GM23338 (cell line): ENCODE data around the gene MPRIP.

ENCODE experiments used
- EZH2 ChIP-seq: fragments of 200-600 bp; sonication (generic); IDR thresholded peaks from one replicate; pipeline ENCODE4 v1.8.0; 2017; ENCODE audit warnings: antibody characterized with exemption, mild to moderate bottlenecking, low read depth; ENCODE audit not compliant: unreplicated experiment
- EZH2phosphoT487 ChIP-seq: fragments of 200-600 bp; sonication (generic); IDR thresholded peaks from one replicate; pipeline ENCODE4 v1.8.1; 2018; ENCODE audit warnings: antibody characterized with exemption; ENCODE audit not compliant: unreplicated experiment
- POLR2AphosphoS5 ChIP-seq: IDR thresholded peaks from 2 replicates; pipeline ENCODE4 v1.6.1; 2016; ENCODE audit warnings: antibody characterized with exemption, low read depth
- TF ChIP-seq, protein P1 (sequence below), 2 experiments: fragments of 200-600 bp in 1 of 2; sonication (generic) in 1 of 2; conservative IDR thresholded peaks; 2 replicates each; pipeline versions ENCODE4 v1.5.1 to v1.6.1; 2016 to 2017; ENCODE audit warnings: antibody characterized with exemption in 2 of 2, low read depth in 2 of 2, mild to moderate bottlenecking in 2 of 2, moderate library complexity in 1 of 2
- TF ChIP-seq, protein P2 (sequence below): IDR thresholded peaks from one replicate; pipeline ENCODE4 v1.6.1; 2018; ENCODE audit warnings: antibody characterized with exemption; ENCODE audit not compliant: unreplicated experiment

DNA sequence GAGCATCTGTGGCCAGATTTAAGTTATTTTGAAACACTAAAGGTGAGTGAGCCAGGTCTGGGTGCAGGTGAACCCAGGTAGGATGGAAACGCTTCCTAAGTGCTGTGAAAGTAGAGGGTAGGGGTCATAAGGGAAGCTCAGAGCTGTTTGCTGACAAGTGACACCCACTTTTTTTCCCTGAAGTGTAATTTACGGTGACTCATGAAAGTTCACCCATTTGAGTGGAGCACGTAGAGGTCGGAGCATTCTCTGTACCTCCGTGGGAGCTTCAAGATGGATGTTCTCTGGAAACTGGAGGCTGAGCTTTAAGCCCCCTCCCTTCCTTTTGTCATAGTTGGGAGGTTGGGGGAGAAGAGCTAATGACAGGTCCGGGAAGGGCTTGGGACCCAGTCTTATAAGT lies 44.3 kb downstream of the MPRIP start:
- TF ChIP-seq EZH2 = no peak
- TF ChIP-seq, protein P1, sequence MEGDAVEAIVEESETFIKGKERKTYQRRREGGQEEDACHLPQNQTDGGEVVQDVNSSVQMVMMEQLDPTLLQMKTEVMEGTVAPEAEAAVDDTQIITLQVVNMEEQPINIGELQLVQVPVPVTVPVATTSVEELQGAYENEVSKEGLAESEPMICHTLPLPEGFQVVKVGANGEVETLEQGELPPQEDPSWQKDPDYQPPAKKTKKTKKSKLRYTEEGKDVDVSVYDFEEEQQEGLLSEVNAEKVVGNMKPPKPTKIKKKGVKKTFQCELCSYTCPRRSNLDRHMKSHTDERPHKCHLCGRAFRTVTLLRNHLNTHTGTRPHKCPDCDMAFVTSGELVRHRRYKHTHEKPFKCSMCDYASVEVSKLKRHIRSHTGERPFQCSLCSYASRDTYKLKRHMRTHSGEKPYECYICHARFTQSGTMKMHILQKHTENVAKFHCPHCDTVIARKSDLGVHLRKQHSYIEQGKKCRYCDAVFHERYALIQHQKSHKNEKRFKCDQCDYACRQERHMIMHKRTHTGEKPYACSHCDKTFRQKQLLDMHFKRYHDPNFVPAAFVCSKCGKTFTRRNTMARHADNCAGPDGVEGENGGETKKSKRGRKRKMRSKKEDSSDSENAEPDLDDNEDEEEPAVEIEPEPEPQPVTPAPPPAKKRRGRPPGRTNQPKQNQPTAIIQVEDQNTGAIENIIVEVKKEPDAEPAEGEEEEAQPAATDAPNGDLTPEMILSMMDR (conservative IDR thresholded peaks at IDR 0.05; ENCODE audit: low read depth in 2 of 2) = no peak
- TF ChIP-seq EZH2phosphoT487 = no peak
- TF ChIP-seq, protein P2, sequence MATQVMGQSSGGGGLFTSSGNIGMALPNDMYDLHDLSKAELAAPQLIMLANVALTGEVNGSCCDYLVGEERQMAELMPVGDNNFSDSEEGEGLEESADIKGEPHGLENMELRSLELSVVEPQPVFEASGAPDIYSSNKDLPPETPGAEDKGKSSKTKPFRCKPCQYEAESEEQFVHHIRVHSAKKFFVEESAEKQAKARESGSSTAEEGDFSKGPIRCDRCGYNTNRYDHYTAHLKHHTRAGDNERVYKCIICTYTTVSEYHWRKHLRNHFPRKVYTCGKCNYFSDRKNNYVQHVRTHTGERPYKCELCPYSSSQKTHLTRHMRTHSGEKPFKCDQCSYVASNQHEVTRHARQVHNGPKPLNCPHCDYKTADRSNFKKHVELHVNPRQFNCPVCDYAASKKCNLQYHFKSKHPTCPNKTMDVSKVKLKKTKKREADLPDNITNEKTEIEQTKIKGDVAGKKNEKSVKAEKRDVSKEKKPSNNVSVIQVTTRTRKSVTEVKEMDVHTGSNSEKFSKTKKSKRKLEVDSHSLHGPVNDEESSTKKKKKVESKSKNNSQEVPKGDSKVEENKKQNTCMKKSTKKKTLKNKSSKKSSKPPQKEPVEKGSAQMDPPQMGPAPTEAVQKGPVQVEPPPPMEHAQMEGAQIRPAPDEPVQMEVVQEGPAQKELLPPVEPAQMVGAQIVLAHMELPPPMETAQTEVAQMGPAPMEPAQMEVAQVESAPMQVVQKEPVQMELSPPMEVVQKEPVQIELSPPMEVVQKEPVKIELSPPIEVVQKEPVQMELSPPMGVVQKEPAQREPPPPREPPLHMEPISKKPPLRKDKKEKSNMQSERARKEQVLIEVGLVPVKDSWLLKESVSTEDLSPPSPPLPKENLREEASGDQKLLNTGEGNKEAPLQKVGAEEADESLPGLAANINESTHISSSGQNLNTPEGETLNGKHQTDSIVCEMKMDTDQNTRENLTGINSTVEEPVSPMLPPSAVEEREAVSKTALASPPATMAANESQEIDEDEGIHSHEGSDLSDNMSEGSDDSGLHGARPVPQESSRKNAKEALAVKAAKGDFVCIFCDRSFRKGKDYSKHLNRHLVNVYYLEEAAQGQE = no peak
- no peak for TF ChIP-seq POLR2AphosphoS5
